ENCODE measurements around the gene STARD3.

DNA sequence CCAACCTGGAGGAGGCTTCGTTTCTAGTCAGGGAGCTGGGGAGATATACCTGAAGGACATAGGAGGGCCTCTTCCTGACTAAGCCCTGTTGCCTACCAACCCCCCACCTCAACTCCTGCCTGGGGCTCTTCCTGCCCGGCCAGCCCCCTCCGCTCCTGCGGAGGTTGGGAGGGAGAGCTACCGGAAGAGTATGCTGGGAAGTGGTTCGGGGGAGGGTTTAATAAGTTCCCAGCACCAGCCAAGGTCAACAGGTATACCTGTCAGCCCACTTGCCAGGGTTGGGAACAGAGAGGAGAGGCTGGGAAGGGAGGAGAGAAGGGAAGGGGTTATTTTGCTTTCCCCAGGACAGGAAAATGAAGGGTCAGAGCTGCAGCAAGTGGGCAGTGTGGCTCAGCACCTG is 5.5 kb upstream of the STARD3 start:
- TF ChIP-seq, protein P1, sequence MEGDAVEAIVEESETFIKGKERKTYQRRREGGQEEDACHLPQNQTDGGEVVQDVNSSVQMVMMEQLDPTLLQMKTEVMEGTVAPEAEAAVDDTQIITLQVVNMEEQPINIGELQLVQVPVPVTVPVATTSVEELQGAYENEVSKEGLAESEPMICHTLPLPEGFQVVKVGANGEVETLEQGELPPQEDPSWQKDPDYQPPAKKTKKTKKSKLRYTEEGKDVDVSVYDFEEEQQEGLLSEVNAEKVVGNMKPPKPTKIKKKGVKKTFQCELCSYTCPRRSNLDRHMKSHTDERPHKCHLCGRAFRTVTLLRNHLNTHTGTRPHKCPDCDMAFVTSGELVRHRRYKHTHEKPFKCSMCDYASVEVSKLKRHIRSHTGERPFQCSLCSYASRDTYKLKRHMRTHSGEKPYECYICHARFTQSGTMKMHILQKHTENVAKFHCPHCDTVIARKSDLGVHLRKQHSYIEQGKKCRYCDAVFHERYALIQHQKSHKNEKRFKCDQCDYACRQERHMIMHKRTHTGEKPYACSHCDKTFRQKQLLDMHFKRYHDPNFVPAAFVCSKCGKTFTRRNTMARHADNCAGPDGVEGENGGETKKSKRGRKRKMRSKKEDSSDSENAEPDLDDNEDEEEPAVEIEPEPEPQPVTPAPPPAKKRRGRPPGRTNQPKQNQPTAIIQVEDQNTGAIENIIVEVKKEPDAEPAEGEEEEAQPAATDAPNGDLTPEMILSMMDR (IDR thresholded peaks at IDR 0.05; ENCODE audit: low read length), result no peak
- TF ChIP-seq EZH2 (IDR thresholded peaks at IDR 0.05; ENCODE audit: borderline replicate concordance, low read length), result no peak
